ENCODE results near the gene HCN2. TPM values are rescaled to one million over a fixed set of nuclear protein-coding genes. Genes with fewer than 3 reads are reported as not detected.

The HCN2 gene
- total and polyA plus RNA-seq, 2 of the 8 experiments (the other 6 are each of a cell fraction or from before 2014, with no cell fraction given), result 1.0 to 4.0 TPM

DNA sequence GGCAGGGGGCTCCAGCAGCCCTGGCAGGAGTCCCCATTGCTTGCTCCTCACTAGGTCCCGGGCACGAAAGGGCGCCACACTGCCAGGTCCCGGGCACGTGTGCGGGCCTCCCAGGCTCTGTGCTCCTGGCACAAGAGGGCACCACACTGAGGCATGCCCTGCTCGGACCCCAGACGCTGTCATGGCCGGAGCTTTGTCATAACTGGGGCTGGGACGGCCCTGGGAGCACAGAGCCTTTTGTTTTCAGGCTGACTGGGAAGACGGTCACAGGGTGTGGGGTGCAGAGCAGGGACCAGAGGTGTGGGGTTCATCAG, 9.9 kb upstream of the HCN2 start (continued):
- TF ChIP-seq SUZ12 (IDR thresholded peaks at IDR 0.05; ENCODE audit: low read length), result no peak
- TF ChIP-seq BACH1 (IDR thresholded peaks at IDR 0.05; ENCODE audit: low read length), result no peak
- no peak for TF ChIP-seq RBBP5 (IDR thresholded peaks at IDR 0.05; ENCODE audit: borderline replicate concordance, low read depth, low read length)
